ENCODE data around the gene KIAA1586.

KIAA1586 gene

DNA sequence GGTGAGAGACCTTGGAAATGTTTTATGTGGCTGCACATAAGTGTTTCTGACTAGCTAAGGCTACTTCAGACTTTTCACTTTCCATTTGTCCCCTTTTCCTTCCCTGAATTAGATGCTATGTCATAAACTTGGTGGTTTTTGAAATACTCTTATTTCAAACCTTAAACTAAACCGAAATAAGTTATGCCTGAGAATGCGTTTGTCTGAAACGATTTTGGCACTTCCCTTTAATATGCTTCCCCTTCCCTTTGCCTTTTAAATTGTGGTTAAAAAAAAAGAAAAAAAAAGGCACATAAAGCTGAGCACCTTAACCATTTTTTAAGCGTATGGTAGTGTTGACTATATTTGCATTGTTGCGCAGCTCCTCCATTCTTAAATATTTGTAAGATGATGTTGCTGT, 57.8 kb downstream of the KIAA1586 start:
- no peak for DNase-seq (ENCODE audit: low read depth)
- TF ChIP-seq CTCF (IDR thresholded peaks at IDR 0.05; ENCODE audit: insufficient read depth, low read depth, low read length, missing control alignments), result no peak
- no peak overlapping the region for H3K4me3 ChIP-seq (ENCODE audit: low read depth, low read length)

Data from GM12865 (cell line).